Eye (tissue), 1 donor: ENCODE data around the gene TLX2.

ENCODE experiments used
- DNase-seq: peaks from one replicate; pipeline ENCODE4 v3.0.0-alpha.2; 2015

The TLX2 gene

GRCh38 chr2:74536166-74536950, 22.1 kb downstream of the TLX2 start:
- no peak for DNase-seq

- no peak for DNase-seq
These were observed 22.9 kb downstream of the TLX2 start for GRCh38 chr2:74537140-74537539.

GRCh38 chr2:74538881-74539339, 24.7 kb downstream of the TLX2 start:
- no peak for DNase-seq

DNA sequence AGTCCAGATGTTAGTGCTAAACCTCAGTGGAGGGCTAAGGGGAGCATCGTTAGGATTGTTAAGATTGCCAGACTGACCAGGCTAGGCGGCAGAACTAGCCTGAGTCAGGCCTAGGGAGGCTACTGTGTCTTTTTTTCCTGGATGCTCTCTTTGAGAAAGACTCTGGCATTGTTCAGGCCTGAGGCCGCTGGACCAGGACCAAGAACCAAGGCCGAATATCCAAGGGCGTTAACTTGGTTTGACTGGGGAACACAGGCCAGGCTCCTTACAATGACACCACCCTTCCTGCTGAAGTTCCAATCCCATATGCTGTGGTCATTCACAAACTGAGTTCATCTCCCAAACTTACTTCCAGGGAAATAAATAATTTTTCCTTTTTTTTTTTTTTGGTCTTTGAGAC, 26.0 kb downstream of the TLX2 start:
- DNase-seq, result no peak

DNA sequence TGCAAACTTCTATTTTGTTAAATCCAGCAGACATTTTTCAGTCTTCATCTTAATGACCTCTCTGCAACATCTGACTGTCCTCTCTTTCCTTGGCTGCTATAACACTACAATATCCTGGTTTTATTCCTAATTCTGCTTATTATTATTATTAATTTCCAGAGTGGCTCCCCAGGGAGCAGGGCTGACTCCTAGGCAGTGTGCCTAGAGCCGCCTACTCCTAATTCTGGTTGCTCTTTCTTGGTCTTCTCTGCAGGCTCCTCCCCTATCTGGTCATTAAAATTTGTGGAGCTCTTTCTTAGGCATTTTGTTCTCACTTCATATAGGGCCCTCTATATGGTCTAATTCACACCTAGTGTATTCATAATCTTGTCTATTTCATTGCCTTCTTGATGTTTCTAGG, 28.7 kb downstream of the TLX2 start:
- DNase-seq, result no peak

DNA sequence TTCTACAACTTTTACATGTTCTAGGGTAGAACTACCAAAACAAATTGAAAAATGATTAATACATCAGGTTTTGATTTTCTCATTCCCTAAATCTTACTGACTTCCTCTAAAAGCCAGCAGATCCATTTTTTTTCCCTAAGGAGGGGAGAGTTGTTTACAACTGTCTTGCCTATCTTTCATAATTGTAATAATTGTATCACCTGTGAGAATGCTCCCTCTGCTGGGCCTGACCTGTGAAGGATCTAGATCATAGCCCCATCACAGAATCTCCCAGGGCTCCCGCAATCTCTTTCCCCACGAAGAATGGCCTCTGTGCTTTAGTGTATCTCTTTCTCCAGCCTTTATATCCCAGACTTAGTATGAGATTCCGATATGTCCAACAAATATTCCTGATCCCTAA, 30.4 kb downstream of the TLX2 start:
- DNase-seq, result no peak

DNA sequence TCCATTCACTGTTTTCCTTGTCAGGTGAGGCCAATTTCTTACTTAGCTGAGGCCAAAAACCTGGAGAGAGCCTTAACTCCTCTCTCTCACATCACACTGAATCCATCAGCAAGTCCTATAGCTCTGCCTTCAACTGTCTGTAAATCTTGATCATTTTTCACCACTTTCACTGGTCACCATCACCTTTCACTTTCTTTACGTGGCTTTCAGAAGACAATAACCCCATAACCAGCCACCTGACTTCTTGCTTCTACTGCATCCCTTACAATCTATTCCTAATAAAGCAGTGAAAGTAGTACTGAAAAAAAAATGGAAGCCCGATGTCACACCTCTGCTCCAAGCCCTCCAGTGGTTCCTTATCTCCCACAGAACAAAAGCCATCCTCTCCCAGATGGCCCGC, 31.8 kb downstream of the TLX2 start:
- DNase-seq, result no peak

DNA sequence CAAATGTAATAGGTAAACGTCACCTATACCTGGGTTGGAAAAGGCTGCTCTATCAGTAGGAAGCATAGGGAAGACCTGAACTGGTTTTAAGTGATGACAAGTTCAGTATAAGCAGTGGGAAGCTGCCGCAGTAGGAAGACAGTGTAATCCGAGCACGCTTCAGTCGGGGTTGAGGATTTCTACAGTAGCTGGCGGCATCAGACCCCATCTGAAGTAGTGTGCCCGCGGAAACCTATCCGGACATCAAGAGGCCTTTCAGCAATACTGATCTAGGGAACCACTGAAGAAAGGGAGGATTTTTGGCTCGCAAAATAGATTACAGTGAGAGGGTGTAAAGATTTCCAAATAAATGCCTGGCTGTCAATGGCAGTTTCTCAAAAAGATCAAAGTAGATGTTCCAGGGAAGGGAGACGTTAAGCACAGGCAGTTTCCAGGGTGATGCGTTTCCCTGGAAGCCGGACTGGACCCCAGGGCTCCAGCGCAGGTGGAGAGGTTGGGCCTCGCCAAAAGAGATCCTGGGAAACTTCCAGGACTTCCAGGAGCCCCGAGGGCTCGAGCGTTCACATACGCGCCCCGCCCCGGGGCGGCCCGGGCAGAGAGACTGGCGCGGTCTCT, 34.1 kb downstream of the TLX2 start:
- DNase-seq, result peak; percentile 56

DNA sequence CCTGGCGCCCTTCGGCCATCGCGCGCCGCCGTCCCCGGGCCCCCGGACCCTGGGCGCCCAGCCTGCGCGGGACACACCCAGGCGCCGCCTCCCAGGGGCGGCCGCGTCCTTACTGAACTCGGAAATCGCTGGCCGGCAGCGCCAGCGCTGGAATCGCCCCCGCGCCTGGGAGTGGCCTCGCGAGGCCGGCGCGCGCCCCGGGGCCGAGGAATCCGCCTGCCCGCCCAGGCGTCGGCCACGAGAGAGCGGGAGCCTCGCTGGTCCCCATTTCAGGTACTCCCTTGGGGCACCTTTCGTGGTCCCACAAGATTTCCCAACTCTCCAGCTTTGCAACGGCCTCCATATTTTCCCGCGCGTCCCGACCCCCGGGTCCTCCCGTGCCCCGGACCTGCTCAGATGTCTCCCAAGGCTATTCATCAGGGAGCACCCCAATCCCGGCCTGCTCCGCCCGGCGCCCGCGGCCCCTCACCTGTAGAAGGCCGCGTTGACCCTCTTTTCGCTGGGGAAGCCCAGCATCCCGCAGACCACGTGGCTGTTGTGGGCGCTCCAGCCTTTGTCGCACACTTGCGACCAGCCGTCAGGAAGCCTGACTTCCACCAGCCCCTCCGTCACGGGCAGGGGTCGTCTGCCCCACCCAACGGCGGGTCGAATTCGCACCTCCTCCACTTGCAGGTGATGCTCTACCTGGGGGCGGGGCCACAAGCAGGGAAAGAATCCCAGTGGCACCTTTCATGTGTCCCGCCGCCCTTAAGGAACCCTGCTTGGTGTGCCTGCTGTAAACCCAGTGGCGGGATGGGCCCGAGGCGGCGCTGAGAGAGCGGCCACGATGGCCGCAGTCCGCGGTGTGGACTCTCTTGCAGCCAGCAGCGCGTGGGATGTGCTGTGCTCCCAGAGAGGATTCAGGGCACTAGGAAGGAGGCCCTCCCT, 34.9 kb downstream of the TLX2 start:
- DNase-seq, result peak; percentile 69

- no peak for DNase-seq
These were observed 36.0 kb downstream of the TLX2 start for GRCh38 chr2:74550231-74550630.

DNA sequence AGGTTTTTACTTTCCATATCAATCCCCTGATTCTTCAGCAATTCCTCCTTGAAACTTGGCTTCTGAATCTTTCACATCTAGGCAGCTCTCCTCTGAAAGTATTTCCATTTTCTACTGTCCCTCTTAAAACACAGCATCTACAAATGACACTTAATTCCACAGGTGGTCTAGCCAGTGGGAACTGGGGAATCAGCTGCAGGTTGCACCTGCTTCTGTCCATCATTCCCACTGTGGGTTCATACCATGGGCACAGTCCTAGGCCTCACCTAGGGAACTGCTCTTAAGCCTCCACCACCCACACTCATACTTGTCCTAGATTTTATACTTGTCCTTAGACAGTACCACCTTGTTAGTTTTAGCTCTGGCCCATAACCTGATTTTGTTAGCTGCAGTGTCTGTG, 37.3 kb downstream of the TLX2 start:
- no peak for DNase-seq

DNA sequence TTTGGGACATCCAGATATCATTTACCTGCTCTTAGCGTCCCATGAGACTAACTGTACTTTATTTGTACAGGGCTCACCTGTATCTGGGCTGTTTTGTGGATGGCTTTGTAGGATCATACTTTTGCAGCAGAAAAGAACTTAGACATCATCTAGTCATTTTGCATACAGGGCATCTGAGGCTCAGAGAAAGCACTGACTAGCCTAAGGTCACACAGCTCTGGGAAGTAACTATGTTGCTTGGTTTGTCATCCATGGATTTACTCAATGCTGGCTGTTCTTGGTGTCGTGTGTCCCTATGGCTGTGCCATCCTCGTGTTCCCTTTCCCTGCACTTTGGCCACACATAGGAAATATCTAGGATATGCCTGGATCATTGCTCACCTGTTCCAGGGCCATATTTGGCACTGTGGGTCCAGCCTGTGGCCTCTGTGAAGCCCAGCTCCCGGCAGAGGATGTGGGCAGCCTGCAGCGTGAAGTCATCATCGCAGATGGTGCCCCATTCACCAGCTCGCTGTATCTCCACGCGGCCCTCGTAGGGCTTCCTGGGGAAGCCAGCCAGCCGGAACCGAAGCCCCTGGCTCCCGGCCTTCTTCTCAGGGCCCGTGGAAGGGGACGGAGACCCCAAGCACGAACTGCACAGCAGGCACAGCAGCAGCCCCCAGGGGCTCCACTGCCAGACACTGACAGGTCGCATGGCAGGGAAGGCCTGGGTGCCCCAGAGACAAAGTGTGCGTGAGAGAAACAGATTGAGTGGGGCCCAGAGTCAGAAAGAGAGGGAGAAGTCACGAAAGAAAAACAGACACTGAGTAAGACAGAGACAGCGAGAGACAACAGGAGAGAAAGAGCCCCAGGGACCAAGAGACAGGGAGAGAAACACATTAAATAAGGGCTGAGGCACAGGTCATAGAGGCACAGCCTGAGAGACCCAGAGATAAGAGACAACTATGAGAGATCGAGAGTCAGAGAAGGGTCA, 38.0 kb downstream of the TLX2 start:
- no peak for DNase-seq

- DNase-seq, result peak; percentile 85
These were observed 38.9 kb downstream of the TLX2 start for GRCh38 chr2:74552914-74553811.

- DNase-seq, result peak; percentile 96
These were observed 39.9 kb downstream of the TLX2 start, which contains the start of the genes DOK1 and LOXL3 for GRCh38 chr2:74553892-74554819. DOK1 (plus strand) TSS chr2:74554720; CDS start chr2:74554755, 35 bp downstream. LOXL3 (minus strand) TSS chr2:74553942; CDS start chr2:74552634, 1,308 bp downstream.

DNA sequence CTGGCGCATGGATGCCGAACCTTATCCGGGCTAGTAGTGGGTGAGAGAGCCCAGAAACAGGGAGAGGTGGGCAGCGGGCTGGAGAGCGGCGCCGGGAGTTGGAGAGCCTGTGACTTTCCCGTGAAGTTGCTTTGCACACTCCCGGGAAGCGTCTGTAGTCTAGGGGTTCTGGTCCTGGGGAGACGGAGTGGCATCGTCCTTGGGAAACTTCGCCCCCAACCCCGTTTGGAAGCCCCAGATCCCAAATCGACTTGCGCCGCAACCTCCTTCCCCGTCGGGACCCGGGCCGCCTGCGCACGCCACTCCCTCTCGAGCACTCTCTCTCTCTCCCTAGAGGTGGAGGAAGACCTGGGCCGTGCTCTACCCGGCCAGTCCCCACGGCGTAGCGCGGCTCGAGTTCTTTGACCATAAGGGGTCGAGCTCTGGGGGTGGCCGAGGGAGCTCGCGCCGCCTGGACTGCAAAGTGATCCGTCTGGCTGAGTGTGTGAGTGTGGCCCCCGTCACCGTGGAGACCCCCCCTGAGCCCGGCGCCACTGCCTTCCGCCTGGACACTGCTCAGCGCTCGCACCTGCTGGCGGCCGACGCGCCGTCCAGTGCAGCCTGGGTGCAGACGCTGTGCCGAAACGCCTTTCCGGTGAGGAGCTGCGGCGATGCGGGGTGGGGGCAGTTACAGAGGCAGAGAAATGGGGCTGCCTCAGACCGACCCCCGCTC, 40.7 kb downstream of the TLX2 start:
- peak; percentile 89 for DNase-seq

GRCh38 chr2:74555610-74556103, 41.4 kb downstream of the TLX2 start:
- DNase-seq, result no peak

- no peak for DNase-seq
These were observed 41.9 kb downstream of the TLX2 start for GRCh38 chr2:74556159-74556558.

GRCh38 chr2:74556831-74557370, 42.7 kb downstream of the TLX2 start:
- no peak for DNase-seq
